WTC11 (cell line): ENCODE measurements around the gene STN1.

Experiments used
- CREB1 ChIP-seq: sonication (generic); formaldehyde crosslinking; IDR thresholded peaks from 2 replicates; pipeline ENCODE4 v1.8.0; 2023; ENCODE audit warnings: mild to moderate bottlenecking, missing genetic modification reagents
- ELF4 ChIP-seq: sonication (generic); formaldehyde crosslinking; IDR thresholded peaks from 2 replicates; pipeline ENCODE4 v1.8.1; 2022; ENCODE audit warnings: low read depth, mild to moderate bottlenecking, moderate library complexity, missing genetic modification reagents
- ETV6 ChIP-seq: sonication (generic); formaldehyde crosslinking; IDR thresholded peaks from 2 replicates; pipeline ENCODE4 v1.8.1; 2022; ENCODE audit warnings: mild to moderate bottlenecking, missing genetic modification reagents
- GRHL2 ChIP-seq: fragments of 250-450 bp; sonication (Bioruptor Pico); IDR thresholded peaks from 2 replicates; pipeline ENCODE4 v1.8.0; 2022; ENCODE audit warnings: mild to moderate bottlenecking, moderate library complexity; ENCODE audit not compliant: insufficient replicate concordance, severe bottlenecking
- JUN ChIP-seq: sonication (generic); formaldehyde crosslinking; IDR thresholded peaks from 2 replicates; pipeline ENCODE4 v1.8.0; 2023; ENCODE audit warnings: mild to moderate bottlenecking, missing genetic modification reagents
- SP1 ChIP-seq: sonication (generic); formaldehyde crosslinking; conservative IDR thresholded peaks from 2 replicates; pipeline ENCODE4 v1.8.1; 2022; ENCODE audit warnings: missing genetic modification reagents
- TF ChIP-seq, protein P1 (sequence below): fragments of 200-600 bp; IDR thresholded peaks from 2 replicates; pipeline ENCODE4 v1.8.0; 2022; ENCODE audit warnings: antibody characterized with exemption
- TF ChIP-seq, protein P2 (sequence below): sonication (generic); formaldehyde crosslinking; IDR thresholded peaks from 2 replicates; pipeline ENCODE4 v1.8.0; 2022; ENCODE audit warnings: mild to moderate bottlenecking, missing genetic modification reagents
- TF ChIP-seq, protein P3 (sequence below): fragments of 250-450 bp; sonication (Bioruptor Pico); IDR thresholded peaks from 2 replicates; pipeline ENCODE4 v2.1.2; 2022; ENCODE audit warnings: mild to moderate bottlenecking, moderate library complexity
- TF ChIP-seq, protein P4 (sequence below): sonication (generic); formaldehyde crosslinking; conservative IDR thresholded peaks from 2 replicates; pipeline ENCODE4 v1.8.1; 2022; ENCODE audit warnings: mild to moderate bottlenecking, missing genetic modification reagents
- TF ChIP-seq, protein P5 (sequence below): sonication (generic); formaldehyde crosslinking; IDR thresholded peaks from 2 replicates; pipeline ENCODE4 v1.8.1; 2023; ENCODE audit warnings: mild to moderate bottlenecking, missing genetic modification reagents, moderate library complexity

DNA sequence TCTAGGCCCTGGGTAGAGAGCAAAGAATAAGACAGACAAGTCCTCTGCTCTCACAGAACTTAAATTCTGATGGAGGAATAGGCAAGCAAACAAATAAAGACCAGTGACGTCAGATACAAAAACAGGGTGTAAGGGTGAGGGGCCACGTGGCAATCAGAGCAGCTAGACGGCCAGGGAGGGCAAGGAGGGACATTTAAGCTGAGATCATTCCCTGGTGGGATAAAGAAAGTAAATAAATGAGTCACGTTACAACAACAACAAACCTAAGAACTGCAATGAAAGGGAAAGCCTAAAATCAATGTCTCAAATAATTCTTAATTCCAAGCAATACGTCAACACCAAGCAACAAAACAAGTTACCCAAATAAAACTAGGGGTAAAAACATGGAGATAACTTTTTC lies 21.8 kb downstream of the STN1 start:
- TF ChIP-seq, protein P1, sequence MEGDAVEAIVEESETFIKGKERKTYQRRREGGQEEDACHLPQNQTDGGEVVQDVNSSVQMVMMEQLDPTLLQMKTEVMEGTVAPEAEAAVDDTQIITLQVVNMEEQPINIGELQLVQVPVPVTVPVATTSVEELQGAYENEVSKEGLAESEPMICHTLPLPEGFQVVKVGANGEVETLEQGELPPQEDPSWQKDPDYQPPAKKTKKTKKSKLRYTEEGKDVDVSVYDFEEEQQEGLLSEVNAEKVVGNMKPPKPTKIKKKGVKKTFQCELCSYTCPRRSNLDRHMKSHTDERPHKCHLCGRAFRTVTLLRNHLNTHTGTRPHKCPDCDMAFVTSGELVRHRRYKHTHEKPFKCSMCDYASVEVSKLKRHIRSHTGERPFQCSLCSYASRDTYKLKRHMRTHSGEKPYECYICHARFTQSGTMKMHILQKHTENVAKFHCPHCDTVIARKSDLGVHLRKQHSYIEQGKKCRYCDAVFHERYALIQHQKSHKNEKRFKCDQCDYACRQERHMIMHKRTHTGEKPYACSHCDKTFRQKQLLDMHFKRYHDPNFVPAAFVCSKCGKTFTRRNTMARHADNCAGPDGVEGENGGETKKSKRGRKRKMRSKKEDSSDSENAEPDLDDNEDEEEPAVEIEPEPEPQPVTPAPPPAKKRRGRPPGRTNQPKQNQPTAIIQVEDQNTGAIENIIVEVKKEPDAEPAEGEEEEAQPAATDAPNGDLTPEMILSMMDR: no peak
- TF ChIP-seq SP1 (CRISPR knock-in tag) (no peak), ETV6 (CRISPR knock-in tag) (no peak), GRHL2 (CRISPR knock-in tag) (no peak), JUN (CRISPR knock-in tag) (no peak), ELF4 (CRISPR knock-in tag) (no peak), CREB1 (CRISPR knock-in tag) (no peak)
- TF ChIP-seq, protein P2, sequence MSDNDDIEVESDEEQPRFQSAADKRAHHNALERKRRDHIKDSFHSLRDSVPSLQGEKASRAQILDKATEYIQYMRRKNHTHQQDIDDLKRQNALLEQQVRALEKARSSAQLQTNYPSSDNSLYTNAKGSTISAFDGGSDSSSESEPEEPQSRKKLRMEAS (CRISPR knock-in tag): no peak
- TF ChIP-seq, protein P3, sequence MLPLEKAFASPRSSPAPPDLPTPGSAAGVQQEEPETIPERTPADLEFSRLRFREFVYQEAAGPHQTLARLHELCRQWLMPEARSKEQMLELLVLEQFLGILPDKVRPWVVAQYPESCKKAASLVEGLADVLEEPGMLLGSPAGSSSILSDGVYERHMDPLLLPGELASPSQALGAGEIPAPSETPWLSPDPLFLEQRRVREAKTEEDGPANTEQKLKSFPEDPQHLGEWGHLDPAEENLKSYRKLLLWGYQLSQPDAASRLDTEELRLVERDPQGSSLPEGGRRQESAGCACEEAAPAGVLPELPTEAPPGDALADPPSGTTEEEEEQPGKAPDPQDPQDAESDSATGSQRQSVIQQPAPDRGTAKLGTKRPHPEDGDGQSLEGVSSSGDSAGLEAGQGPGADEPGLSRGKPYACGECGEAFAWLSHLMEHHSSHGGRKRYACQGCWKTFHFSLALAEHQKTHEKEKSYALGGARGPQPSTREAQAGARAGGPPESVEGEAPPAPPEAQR (CRISPR knock-in tag): no peak
- TF ChIP-seq, protein P4, sequence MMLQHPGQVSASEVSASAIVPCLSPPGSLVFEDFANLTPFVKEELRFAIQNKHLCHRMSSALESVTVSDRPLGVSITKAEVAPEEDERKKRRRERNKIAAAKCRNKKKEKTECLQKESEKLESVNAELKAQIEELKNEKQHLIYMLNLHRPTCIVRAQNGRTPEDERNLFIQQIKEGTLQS: no peak
- TF ChIP-seq, protein P5, sequence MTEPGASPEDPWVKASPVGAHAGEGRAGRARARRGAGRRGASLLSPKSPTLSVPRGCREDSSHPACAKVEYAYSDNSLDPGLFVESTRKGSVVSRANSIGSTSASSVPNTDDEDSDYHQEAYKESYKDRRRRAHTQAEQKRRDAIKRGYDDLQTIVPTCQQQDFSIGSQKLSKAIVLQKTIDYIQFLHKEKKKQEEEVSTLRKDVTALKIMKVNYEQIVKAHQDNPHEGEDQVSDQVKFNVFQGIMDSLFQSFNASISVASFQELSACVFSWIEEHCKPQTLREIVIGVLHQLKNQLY (CRISPR knock-in tag): no peak
